Measurements from ENCODE around the gene URI1.
"Not testable (repeated sequence)": the region's sequence is repeated elsewhere in the genome, so short reads cannot be mapped to it uniquely, and the experiment has no call there.

DNA sequence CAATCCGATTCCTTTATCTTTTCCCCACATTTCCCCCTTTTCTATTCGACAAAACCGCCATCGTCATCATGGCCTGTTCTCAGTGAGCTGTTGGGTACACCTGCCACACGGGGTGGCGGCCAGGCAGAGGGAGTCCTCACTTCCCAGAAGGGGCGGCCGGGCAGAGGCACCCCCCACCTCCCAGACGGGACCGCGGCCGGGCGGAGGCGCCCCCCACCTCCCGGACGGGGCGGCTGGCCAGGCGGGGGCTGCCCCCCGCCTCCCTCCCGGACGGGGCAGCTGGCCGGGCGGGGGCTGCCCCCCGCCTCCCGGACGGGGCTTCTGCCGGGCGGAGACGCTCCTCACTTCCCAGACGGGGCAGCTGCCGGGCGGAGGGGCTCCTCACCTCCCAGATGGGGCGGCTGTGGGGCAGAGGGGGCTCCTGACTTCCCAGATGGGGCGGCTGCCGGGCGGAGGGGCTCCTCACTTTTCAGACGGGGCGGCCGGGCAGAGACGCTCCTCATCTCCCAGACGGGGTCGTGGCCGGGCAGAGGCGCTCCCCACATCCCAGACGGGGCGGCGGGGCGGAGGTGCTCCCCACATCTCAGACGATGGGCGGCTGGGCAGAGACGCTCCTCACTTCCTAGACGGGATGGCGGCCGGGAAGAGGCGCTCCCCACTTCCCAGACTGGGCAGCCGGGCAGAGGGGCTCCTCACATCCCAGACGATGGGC lies 6.9 kb downstream of the URI1 start:
- TF ChIP-seq EZH2 (IDR thresholded peaks at IDR 0.05; ENCODE audit: borderline replicate concordance, insufficient read depth, low read depth, low read length, poor library complexity, severe bottlenecking) = not testable (repeated sequence)
- TF ChIP-seq, protein P1, sequence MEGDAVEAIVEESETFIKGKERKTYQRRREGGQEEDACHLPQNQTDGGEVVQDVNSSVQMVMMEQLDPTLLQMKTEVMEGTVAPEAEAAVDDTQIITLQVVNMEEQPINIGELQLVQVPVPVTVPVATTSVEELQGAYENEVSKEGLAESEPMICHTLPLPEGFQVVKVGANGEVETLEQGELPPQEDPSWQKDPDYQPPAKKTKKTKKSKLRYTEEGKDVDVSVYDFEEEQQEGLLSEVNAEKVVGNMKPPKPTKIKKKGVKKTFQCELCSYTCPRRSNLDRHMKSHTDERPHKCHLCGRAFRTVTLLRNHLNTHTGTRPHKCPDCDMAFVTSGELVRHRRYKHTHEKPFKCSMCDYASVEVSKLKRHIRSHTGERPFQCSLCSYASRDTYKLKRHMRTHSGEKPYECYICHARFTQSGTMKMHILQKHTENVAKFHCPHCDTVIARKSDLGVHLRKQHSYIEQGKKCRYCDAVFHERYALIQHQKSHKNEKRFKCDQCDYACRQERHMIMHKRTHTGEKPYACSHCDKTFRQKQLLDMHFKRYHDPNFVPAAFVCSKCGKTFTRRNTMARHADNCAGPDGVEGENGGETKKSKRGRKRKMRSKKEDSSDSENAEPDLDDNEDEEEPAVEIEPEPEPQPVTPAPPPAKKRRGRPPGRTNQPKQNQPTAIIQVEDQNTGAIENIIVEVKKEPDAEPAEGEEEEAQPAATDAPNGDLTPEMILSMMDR (IDR thresholded peaks at IDR 0.05) = not testable (repeated sequence)
